22Rv1 (cell line): ENCODE measurements around the gene TXNDC8.

Experiments
- H3K27ac ChIP-seq: fragments of 450-650 bp; 2 replicates; pipeline ENCODE4 v1.5.1; 2017
- CTCF ChIP-seq: fragments of 450-650 bp; IDR thresholded peaks from 2 replicates; pipeline ENCODE4 v1.5.1; 2017; ENCODE audit warnings: mild to moderate bottlenecking
- ZFX ChIP-seq: fragments of 450-650 bp; IDR thresholded peaks from 2 replicates; pipeline ENCODE4 v1.6.1; 2017; ENCODE audit warnings: antibody characterized with exemption, borderline replicate concordance

The TXNDC8 gene

GRCh38 chr9:110356639-110357395 is 19.2 kb upstream of the TXNDC8 start:
- H3K27ac ChIP-seq: no peak overlapping the region
- no peak for TF ChIP-seq ZFX

- TF ChIP-seq CTCF (no peak), ZFX (no peak)
- H3K27ac ChIP-seq: no peak overlapping the region
Measured at GRCh38 chr9:110355911-110356310, 18.2 kb upstream of the TXNDC8 start.

GRCh38 chr9:110351009-110351467 is 13.4 kb upstream of the TXNDC8 start:
- H3K27ac ChIP-seq: no peak overlapping the region
- TF ChIP-seq CTCF: no peak
- TF ChIP-seq ZFX: no peak

- TF ChIP-seq CTCF (no peak), ZFX (no peak)
- H3K27ac ChIP-seq: no peak overlapping the region
Measured at GRCh38 chr9:110346325-110346724, 8.7 kb upstream of the TXNDC8 start.

- TF ChIP-seq CTCF: no peak
- no peak for TF ChIP-seq ZFX
- no peak overlapping the region for H3K27ac ChIP-seq
Measured at GRCh38 chr9:110344821-110345220, 7.2 kb upstream of the TXNDC8 start.

- TF ChIP-seq CTCF (no peak), ZFX (no peak)
Measured at GRCh38 chr9:110343551-110343950, 5.9 kb upstream of the TXNDC8 start.

GRCh38 chr9:110340306-110340705 is 2.6 kb upstream of the TXNDC8 start:
- TF ChIP-seq CTCF (peak; percentile 38), ZFX (no peak)

More at GRCh38 chr9:110343551-110343950, 5.9 kb upstream of the TXNDC8 start:
- H3K27ac ChIP-seq: no peak overlapping the region

More at GRCh38 chr9:110340306-110340705, 2.6 kb upstream of the TXNDC8 start:
- no peak overlapping the region for H3K27ac ChIP-seq
